Activated CD8-positive, alpha-beta memory T cell treated with anti-CD3 and anti-CD28 coated beads for 48 hours (primary cell): ENCODE results near the gene PSMC4.

ENCODE experiments used
- DNase-seq, 3 experiments: peaks; one replicate each; pipeline ENCODE4 v3.0.0-alpha.2; 2020; ENCODE audit warnings: low read depth in 2 of 3, low spot score in 2 of 3

PSMC4 gene

GRCh38 chr19:39987167-39987566, 16.2 kb downstream of the PSMC4 start:
- no peak for DNase-seq

- DNase-seq, result no peak
These were observed 16.6 kb downstream of the PSMC4 start for GRCh38 chr19:39987596-39987995.

- no peak for DNase-seq
These were observed 22.6 kb downstream of the PSMC4 start for GRCh38 chr19:39993605-39994004.

- no peak for DNase-seq
These were observed 23.4 kb downstream of the PSMC4 start for GRCh38 chr19:39994361-39994760.

- no peak for DNase-seq
These were observed 24.8 kb downstream of the PSMC4 start for GRCh38 chr19:39995794-39996193.

GRCh38 chr19:39996218-39996810, 25.3 kb downstream of the PSMC4 start:
- DNase-seq, result peak in 1 of 3 experiments; percentile 32

- peak; percentile 72 to 89 (median 83) for DNase-seq
These were observed 26.1 kb downstream of the PSMC4 start, which contains the start of gene ZNF546 for GRCh38 chr19:39996811-39997637. Gene ZNF546, plus strand, starts transcription at chr19:39997060. Its CDS starts 1,267 bp downstream, at chr19:39998327.

- no peak for DNase-seq
These were observed 26.8 kb downstream of the PSMC4 start for GRCh38 chr19:39997638-39998216.

- no peak for DNase-seq
These were observed 27.5 kb downstream of the PSMC4 start for GRCh38 chr19:39998501-39998900.

GRCh38 chr19:40005691-40006272, 34.8 kb downstream of the PSMC4 start:
- no peak for DNase-seq

GRCh38 chr19:40006273-40006691, 35.3 kb downstream of the PSMC4 start:
- no peak for DNase-seq

- no peak for DNase-seq
These were observed 38.7 kb downstream of the PSMC4 start for GRCh38 chr19:40009674-40010073.

- DNase-seq, result no peak
These were observed 43.0 kb downstream of the PSMC4 start for GRCh38 chr19:40013991-40014390.

- no peak for DNase-seq
These were observed 53.0 kb downstream of the PSMC4 start for GRCh38 chr19:40023969-40024368.

GRCh38 chr19:40025938-40026596, 55.1 kb downstream of the PSMC4 start:
- DNase-seq, result no peak

- DNase-seq, result no peak
These were observed 55.6 kb downstream of the PSMC4 start for GRCh38 chr19:40026597-40026970.
